Gastroesophageal sphincter (tissue), 4 donors: ENCODE results near the gene TPP1. TPM values are rescaled to one million over a fixed set of nuclear protein-coding genes. Genes with fewer than 3 reads are reported as not detected.

Source experiments
- ATAC-seq: fragments of 150-250 bp; one replicate; pipeline ENCODE4 v1.9.1; 2016; ENCODE audit warnings: mild to moderate bottlenecking, moderate library complexity
- H3K27ac ChIP-seq, 4 donors: fragments of 200-600 bp; sonication (generic) in 3 of 4; 1 replicate in 3 of 4; 2 replicates in 1 of 4; pipeline ENCODE4 v1.5.1; 2016 to 2019
- H3K27me3 ChIP-seq: fragments of 200-600 bp; sonication (generic); one replicate; pipeline ENCODE4 v1.5.1; 2019
- H3K36me3 ChIP-seq, 2 donors: fragments of 200-600 bp; sonication (generic); one replicate each; pipeline ENCODE4 v1.5.1; 2019; ENCODE audit warnings: control low read depth in 1 of 2
- H3K4me1 ChIP-seq, 3 donors: fragments of 200-600 bp; sonication (generic); 1 replicate in 2 of 3; 2 replicates in 1 of 3; pipeline ENCODE4 v1.5.1; 2016 to 2019; ENCODE audit warnings: control low read depth in 2 of 3
- H3K4me3 ChIP-seq, 2 donors: fragments of 200-600 bp; sonication (generic); one replicate each; pipeline ENCODE4 v1.5.1; 2019; ENCODE audit warnings: mild to moderate bottlenecking in 1 of 2, moderate library complexity in 1 of 2
- H3K9me3 ChIP-seq, 3 donors: fragments of 200-600 bp; sonication (generic); one replicate each; pipeline ENCODE4 v1.5.1; 2017 to 2019; ENCODE audit warnings: control low read depth in 2 of 3
- EP300 ChIP-seq: sonication (generic); formaldehyde crosslinking; IDR thresholded peaks from one replicate; pipeline ENCODE4 v1.6.1; 2017; ENCODE audit warnings: antibody characterized with exemption, mild to moderate bottlenecking
- POLR2A ChIP-seq, 2 donors: fragments of 450-650 bp; IDR thresholded peaks; one replicate each; pipeline ENCODE4 v1.6.1; 2017; ENCODE audit warnings: antibody characterized with exemption in 2 of 2, mild to moderate bottlenecking in 2 of 2, moderate library complexity in 1 of 2
- POLR2AphosphoS5 ChIP-seq: sonication (generic); formaldehyde crosslinking; IDR thresholded peaks from one replicate; pipeline ENCODE4 v1.6.1; 2017; ENCODE audit warnings: antibody characterized with exemption
- WGBS, 2 donors: methylation state at CpG; one replicate each; pipeline ENCODE4 v1.1.5; 2018; ENCODE audit warnings: low coverage in 1 of 2; 5-methylcytosine and 5-hydroxymethylcytosine counted together
- total RNA-seq, 4 donors: library from RNA; depleted of rRNA; stranded (reverse); fragments of >200 nt; gene quantifications; one replicate each; pipeline ENCODE4 v1.1.0, GENCODE V29; 2016
- TF ChIP-seq, protein P1 (sequence below), 4 experiments: fragments of 200-600 bp in 2 of 4; fragments of 450-650 bp in 2 of 4; sonication (generic) in 1 of 4; IDR thresholded peaks; one replicate each; pipeline ENCODE4 v1.5.1; 2017 to 2019; ENCODE audit warnings: antibody characterized with exemption in 4 of 4, mild to moderate bottlenecking in 2 of 4, moderate library complexity in 2 of 4

Gene TPP1
- total RNA-seq, 4 donors from 2014 or later = 67.6 to 84.4 (median 76.9) TPM

DNA sequence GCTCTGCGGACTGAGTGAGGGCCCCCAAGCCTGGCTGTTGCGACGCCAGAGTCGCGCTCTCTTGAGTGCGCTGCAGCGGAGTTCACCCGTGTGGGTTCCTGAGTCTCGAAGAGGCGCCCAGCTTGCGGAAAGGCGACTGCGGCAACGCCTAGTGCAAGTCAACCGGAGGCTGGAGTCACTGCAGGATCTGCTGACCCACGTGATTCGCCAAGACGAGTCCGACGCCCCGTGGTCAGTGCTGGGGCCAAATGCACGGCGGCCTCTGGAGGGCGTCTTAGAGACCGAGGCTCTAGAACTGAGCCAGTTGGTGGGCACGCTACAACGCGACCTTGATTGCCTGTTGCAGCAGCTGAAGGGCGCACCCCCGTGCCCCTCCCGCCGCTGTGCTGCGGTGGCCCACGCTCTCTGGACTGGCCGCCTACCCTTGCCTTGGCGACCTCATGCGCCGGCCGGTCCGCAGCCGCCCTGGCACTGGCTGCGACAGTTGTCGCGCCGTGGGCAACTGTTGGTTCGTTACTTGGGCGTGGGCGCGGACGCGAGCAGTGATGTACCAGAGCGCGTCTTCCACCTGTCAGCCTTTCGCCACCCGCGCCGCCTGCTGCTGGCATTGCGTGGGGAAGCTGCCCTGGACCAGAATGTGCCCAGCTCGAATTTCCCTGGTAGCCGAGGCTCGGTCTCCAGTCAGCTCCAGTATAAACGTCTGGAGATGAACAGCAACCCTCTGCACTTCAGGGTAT, 48.4 kb downstream of the TPP1 start:
- TF ChIP-seq EP300 = no peak
- no peak for TF ChIP-seq POLR2A (IDR thresholded peaks at IDR 0.05)
- TF ChIP-seq, protein P1, sequence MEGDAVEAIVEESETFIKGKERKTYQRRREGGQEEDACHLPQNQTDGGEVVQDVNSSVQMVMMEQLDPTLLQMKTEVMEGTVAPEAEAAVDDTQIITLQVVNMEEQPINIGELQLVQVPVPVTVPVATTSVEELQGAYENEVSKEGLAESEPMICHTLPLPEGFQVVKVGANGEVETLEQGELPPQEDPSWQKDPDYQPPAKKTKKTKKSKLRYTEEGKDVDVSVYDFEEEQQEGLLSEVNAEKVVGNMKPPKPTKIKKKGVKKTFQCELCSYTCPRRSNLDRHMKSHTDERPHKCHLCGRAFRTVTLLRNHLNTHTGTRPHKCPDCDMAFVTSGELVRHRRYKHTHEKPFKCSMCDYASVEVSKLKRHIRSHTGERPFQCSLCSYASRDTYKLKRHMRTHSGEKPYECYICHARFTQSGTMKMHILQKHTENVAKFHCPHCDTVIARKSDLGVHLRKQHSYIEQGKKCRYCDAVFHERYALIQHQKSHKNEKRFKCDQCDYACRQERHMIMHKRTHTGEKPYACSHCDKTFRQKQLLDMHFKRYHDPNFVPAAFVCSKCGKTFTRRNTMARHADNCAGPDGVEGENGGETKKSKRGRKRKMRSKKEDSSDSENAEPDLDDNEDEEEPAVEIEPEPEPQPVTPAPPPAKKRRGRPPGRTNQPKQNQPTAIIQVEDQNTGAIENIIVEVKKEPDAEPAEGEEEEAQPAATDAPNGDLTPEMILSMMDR (IDR thresholded peaks at IDR 0.05) = no peak
- TF ChIP-seq POLR2AphosphoS5 = no peak
- no peak overlapping the region for H3K4me3 ChIP-seq
- no peaks in the 10 kb centered on the region for H3K27me3 ChIP-seq
- peaks cover 0 to 41% of the 10 kb centered on the region in 2 donors for H3K36me3 ChIP-seq
- H3K27ac ChIP-seq = no peak overlapping the region
- WGBS, 2 donors = 90% methylated on average over 4 of the region's 62 CpGs; no CpG with 5 or more reads in 1 of the 2 donors
- peaks cover 0 to 26% (median 0%) of the 10 kb centered on the region in 3 donors for H3K4me1 ChIP-seq
- ATAC-seq = no peak
- no peaks in the 10 kb centered on the region for H3K9me3 ChIP-seq

DNA sequence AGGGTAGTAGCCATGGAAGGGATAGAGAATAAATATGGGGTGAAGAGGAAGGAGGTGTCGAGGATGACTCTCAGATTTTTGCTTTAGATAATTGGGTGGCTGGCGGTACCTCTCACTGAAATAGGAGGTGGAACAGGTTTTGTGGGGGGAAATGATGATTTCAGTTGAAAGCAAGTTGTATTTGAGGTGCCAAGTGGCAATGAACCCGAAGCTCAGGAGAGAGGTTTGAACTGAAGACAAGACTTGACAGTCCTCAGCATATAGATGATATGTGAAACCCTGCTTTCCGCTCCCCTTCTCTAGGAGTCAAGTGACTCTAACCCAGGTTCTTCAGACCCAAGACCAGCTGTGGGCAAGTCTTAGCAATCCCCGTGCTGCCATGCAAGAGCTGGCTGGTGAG, 49.5 kb downstream of the TPP1 start:
- Histone ChIP-seq H3K27ac (no peak overlapping the region), H3K27me3 (no peaks in the 10 kb centered on the region), H3K4me1 (peaks cover 0 to 19% (median 0%) of the 10 kb centered on the region in 3 donors), H3K4me3 (no peak overlapping the region), H3K36me3 (peaks cover 0 to 45% of the 10 kb centered on the region in 2 donors), H3K9me3 (no peaks in the 10 kb centered on the region)
- WGBS, 2 donors = 97 to 100% methylated on average over 2 to 3 of the region's 5 CpGs
- no peak for ATAC-seq
- TF ChIP-seq POLR2A (IDR thresholded peaks at IDR 0.05) (no peak), POLR2AphosphoS5 (no peak), EP300 (no peak)
- TF ChIP-seq, protein P1 (IDR thresholded peaks at IDR 0.05) = no peak

DNA sequence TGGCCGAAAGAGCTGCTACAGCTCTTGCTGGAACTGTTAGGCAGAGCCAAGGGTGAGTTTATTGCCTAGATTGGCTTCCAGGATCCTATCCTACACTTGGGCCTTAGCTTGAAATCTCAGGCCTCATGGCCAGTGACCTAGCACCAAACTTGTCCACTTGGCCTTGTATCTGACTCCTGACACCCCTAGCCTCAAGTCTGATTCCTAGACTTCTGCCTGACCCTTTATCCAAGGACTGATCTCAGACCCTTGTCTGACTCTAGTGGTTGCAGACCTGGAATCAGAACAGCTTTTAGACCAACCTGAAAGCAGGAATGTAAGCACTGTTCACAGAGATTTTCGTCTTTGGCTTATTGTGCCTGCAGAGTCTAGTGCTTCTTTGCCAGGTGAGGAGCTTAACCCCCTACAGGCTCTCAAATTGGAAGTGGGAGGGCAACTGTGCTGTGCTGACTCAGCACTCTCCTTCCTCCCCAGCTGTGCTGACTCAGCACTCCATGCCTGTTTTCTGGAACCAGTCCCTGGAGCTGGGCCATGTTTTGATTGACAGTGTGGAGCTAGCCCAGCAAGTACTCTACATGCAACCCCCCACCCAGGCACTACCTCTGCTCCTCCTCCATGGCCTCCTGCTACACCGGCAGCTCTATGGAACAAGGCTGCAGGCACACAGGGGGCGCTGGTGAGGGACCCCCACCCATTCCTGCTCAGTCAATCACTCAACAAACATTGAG, 50.9 kb downstream of the TPP1 start:
- ATAC-seq = no peak
- Histone ChIP-seq H3K27me3 (no peaks in the 10 kb centered on the region), H3K27ac (no peak overlapping the region), H3K9me3 (no peaks in the 10 kb centered on the region), H3K36me3 (peaks cover 0 to 58% of the 10 kb centered on the region in 2 donors), H3K4me3 (no peak overlapping the region), H3K4me1 (peaks cover 0 to 19% (median 0%) of the 10 kb centered on the region in 3 donors)
- TF ChIP-seq POLR2A (IDR thresholded peaks at IDR 0.05) (no peak), EP300 (no peak)
- WGBS, 2 donors = 37% methylated on average over 2 of the region's 4 CpGs; no CpG with 5 or more reads in 1 of the 2 donors

DNA sequence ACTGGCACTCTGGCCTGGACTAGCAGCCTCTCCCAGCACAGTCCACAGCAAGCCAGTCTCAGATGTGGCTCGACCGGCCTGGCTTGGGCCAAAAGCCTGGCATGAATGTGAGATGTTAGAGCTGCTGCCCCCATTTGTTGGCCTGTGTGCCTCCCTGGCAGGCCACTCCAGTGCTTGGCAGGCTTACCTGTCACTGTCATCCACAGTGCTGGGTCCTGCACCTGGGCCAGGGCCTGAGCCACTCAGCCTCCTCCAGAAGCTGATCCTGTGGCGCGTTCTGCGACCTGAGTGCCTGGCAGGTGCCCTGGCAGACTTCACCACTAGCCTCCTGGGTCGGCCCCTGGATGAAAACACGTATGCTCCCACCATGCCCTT, 51.9 kb downstream of the TPP1 start:
- peaks cover 0 to 19% (median 0%) of the 10 kb centered on the region in 3 donors for H3K4me1 ChIP-seq
- no peaks in the 10 kb centered on the region for H3K9me3 ChIP-seq
- 100% methylated on average over 5 of the region's 7 CpGs; no CpG with 5 or more reads in 1 of the 2 donors for WGBS, 2 donors
- H3K36me3 ChIP-seq = peaks cover 0 to 66% of the 10 kb centered on the region in 2 donors
- H3K27me3 ChIP-seq = no peaks in the 10 kb centered on the region
- ATAC-seq = no peak
- no peak overlapping the region for H3K4me3 ChIP-seq
- TF ChIP-seq, protein P1 (IDR thresholded peaks at IDR 0.05) = no peak
- no peak for TF ChIP-seq POLR2AphosphoS5
- TF ChIP-seq EP300 = no peak
- no peak for TF ChIP-seq POLR2A (IDR thresholded peaks at IDR 0.05)
- no peak overlapping the region for H3K27ac ChIP-seq

DNA sequence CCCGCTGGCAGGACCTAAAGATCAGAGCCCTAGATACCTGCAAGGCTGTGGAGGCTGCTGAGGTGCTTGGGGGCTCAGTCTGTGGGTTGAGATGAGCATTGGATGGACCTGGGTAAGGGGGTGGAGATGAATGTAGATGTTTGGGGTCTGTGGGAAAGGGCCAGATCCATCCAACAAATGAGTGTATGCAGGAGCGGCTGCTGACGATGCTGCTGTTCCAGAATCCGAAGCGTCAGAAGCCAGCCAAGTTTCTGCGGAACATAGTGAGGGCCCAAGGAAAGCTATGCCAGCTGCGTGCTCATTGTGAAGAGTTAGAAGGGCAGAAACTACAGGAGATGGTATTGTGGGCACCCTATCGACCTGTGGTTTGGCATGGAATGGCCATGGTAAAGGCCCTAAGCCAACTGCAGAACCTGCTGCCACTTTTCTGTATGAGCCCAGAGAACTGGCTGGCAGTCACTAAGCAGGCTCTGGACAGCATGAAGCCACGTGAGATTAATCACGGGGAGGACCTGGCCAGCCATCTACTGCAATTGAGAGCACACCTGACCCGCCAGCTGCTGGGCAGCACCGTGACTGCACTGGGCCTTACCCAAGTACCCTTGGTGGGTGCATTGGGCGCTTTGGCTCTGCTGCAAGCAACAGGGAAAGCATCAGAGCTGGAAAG, 52.4 kb downstream of the TPP1 start:
- Histone ChIP-seq H3K27me3 (no peaks in the 10 kb centered on the region), H3K4me1 (peaks cover 0 to 16% (median 0%) of the 10 kb centered on the region in 3 donors), H3K27ac (no peak overlapping the region), H3K36me3 (peaks cover 0 to 70% of the 10 kb centered on the region in 2 donors), H3K4me3 (no peak overlapping the region), H3K9me3 (no peaks in the 10 kb centered on the region)
- TF ChIP-seq EP300 = no peak
- TF ChIP-seq POLR2A (IDR thresholded peaks at IDR 0.05) = no peak
- no peak for TF ChIP-seq POLR2AphosphoS5
- TF ChIP-seq, protein P1 (IDR thresholded peaks at IDR 0.05) = no peak
- 94 to 97% methylated on average over 3 to 8 of the region's 13 CpGs for whole genome bisulfite sequencing, 2 donors
- ATAC-seq = no peak
